Measurements from ENCODE around the gene SFXN5.

Gene SFXN5

GRCh38 chr2:72901426-72901825 is 170.1 kb downstream of the SFXN5 start:
- Histone ChIP-seq H3K27me3 (ENCODE audit: insufficient read depth, low read length) (no peaks in the 10 kb centered on the region; the same call in 1 of the 2 replicates), H3K27ac (ENCODE audit: low read depth, low read length, poor library complexity, severe bottlenecking) (no peak overlapping the region), H3K4me2 (ENCODE audit: low read length) (no peak overlapping the region), H3K9me3 (ENCODE audit: low read length) (no peaks in the 10 kb centered on the region), H4K20me1 (ENCODE audit: insufficient read depth, low read length) (no peaks in the 10 kb centered on the region), H3F3A (ENCODE audit: insufficient read depth, low read length) (no peaks in the 10 kb centered on the region), H3K36me3 (ENCODE audit: insufficient read depth, low read length) (no peaks in the 10 kb centered on the region), H3K4me1 (ENCODE audit: insufficient read depth, low read length, severe bottlenecking) (no peaks in the 10 kb centered on the region), H3K79me2 (ENCODE audit: insufficient read depth, low read length) (no peaks in the 10 kb centered on the region), H3K4me3 (ENCODE audit: low read depth, low read length, poor library complexity, severe bottlenecking) (no peak overlapping the region), H2AFZ (ENCODE audit: low read length) (no peak overlapping the region), H3K9ac (ENCODE audit: low read length) (no peak overlapping the region), H3K9me2 (ENCODE audit: low read depth, low read length) (no peaks in the 10 kb centered on the region)
- no peak for TF ChIP-seq EZH2 (IDR thresholded peaks at IDR 0.05; ENCODE audit: borderline replicate concordance, low read length)
- no peak for TF ChIP-seq CTCF (IDR thresholded peaks at IDR 0.05; ENCODE audit: low read length)

GRCh38 chr2:72900191-72900825 is 171.2 kb downstream of the SFXN5 start:
- Histone ChIP-seq H3K9me3 (ENCODE audit: low read length) (no peaks in the 10 kb centered on the region), H3K9ac (ENCODE audit: low read length) (no peak overlapping the region), H3F3A (ENCODE audit: insufficient read depth, low read length) (no peaks in the 10 kb centered on the region), H3K9me2 (ENCODE audit: low read depth, low read length) (no peaks in the 10 kb centered on the region), H3K4me2 (ENCODE audit: low read length) (no peak overlapping the region), H4K20me1 (ENCODE audit: insufficient read depth, low read length) (no peaks in the 10 kb centered on the region), H3K79me2 (ENCODE audit: insufficient read depth, low read length) (no peaks in the 10 kb centered on the region), H3K27me3 (ENCODE audit: insufficient read depth, low read length) (no peaks in the 10 kb centered on the region; the same call in 1 of the 2 replicates), H3K36me3 (ENCODE audit: insufficient read depth, low read length) (no peaks in the 10 kb centered on the region), H3K4me3 (ENCODE audit: low read depth, low read length, poor library complexity, severe bottlenecking) (no peak overlapping the region), H3K4me1 (ENCODE audit: insufficient read depth, low read length, severe bottlenecking) (no peaks in the 10 kb centered on the region), H2AFZ (ENCODE audit: low read length) (no peak overlapping the region), H3K27ac (ENCODE audit: low read depth, low read length, poor library complexity, severe bottlenecking) (no peak overlapping the region)
- no peak for TF ChIP-seq CTCF (IDR thresholded peaks at IDR 0.05; ENCODE audit: low read length)
- TF ChIP-seq EZH2 (IDR thresholded peaks at IDR 0.05; ENCODE audit: borderline replicate concordance, low read length) = no peak

- TF ChIP-seq EZH2 (IDR thresholded peaks at IDR 0.05; ENCODE audit: borderline replicate concordance, low read length) (no peak), CTCF (IDR thresholded peaks at IDR 0.05; ENCODE audit: low read length) (no peak)
- H3K9ac ChIP-seq (ENCODE audit: low read length) = no peak overlapping the region
- no peak overlapping the region for H3K27ac ChIP-seq (ENCODE audit: low read depth, low read length, poor library complexity, severe bottlenecking)
- no peaks in the 10 kb centered on the region for H3K36me3 ChIP-seq (ENCODE audit: insufficient read depth, low read length)
- H3F3A ChIP-seq (ENCODE audit: insufficient read depth, low read length) = no peaks in the 10 kb centered on the region
- no peaks in the 10 kb centered on the region; the same call in 1 of the 2 replicates for H3K27me3 ChIP-seq (ENCODE audit: insufficient read depth, low read length)
- H3K4me2 ChIP-seq (ENCODE audit: low read length) = no peak overlapping the region
- no peak overlapping the region for H2AFZ ChIP-seq (ENCODE audit: low read length)
- H3K4me1 ChIP-seq (ENCODE audit: insufficient read depth, low read length, severe bottlenecking) = no peaks in the 10 kb centered on the region
- no peaks in the 10 kb centered on the region for H3K9me3 ChIP-seq (ENCODE audit: low read length)
- H3K9me2 ChIP-seq (ENCODE audit: low read depth, low read length) = no peaks in the 10 kb centered on the region
- no peaks in the 10 kb centered on the region for H3K79me2 ChIP-seq (ENCODE audit: insufficient read depth, low read length)
- no peak overlapping the region for H3K4me3 ChIP-seq (ENCODE audit: low read depth, low read length, poor library complexity, severe bottlenecking)
- H4K20me1 ChIP-seq (ENCODE audit: insufficient read depth, low read length) = no peaks in the 10 kb centered on the region
Measured at GRCh38 chr2:72898585-72898906, 173.0 kb downstream of the SFXN5 start.
